ENCODE results near the gene NFIA.

The NFIA gene

GRCh38 chr1:61110554-61110953 is 28.2 kb downstream of the NFIA start:
- no peak for TF ChIP-seq CREB1 (IDR thresholded peaks at IDR 0.05; ENCODE audit: low read depth)
- TF ChIP-seq FOXM1 (IDR thresholded peaks at IDR 0.05; ENCODE audit: borderline replicate concordance, low read depth): no peak
- TF ChIP-seq TCF12 (IDR thresholded peaks at IDR 0.05; ENCODE audit: low read depth): no peak
- no peak for TF ChIP-seq CEBPB (IDR thresholded peaks at IDR 0.05)
- no peak for TF ChIP-seq USF1 (IDR thresholded peaks at IDR 0.05)
- TF ChIP-seq YY1 (IDR thresholded peaks at IDR 0.05; ENCODE audit: low read depth): no peak
- TF ChIP-seq TEAD4 (IDR thresholded peaks at IDR 0.05): no peak
- TF ChIP-seq RAD21 (IDR thresholded peaks at IDR 0.05; ENCODE audit: low read depth): no peak
- no peak for TF ChIP-seq TAF1 (IDR thresholded peaks at IDR 0.05; ENCODE audit: low read depth)
- no peak for TF ChIP-seq EGR1 (IDR thresholded peaks at IDR 0.05)
- no peak for TF ChIP-seq REST (IDR thresholded peaks at IDR 0.05; ENCODE audit: low read depth)
- no peak for TF ChIP-seq EP300 (IDR thresholded peaks at IDR 0.05; ENCODE audit: borderline replicate concordance)
- TF ChIP-seq MAX (IDR thresholded peaks at IDR 0.05): no peak
- no peak for TF ChIP-seq ZBTB7A (IDR thresholded peaks at IDR 0.05; ENCODE audit: low read depth)
- TF ChIP-seq NFIC (IDR thresholded peaks at IDR 0.05): no peak

GRCh38 chr1:61111084-61112004 is 29.0 kb downstream of the NFIA start:
- TF ChIP-seq REST (IDR thresholded peaks at IDR 0.05; ENCODE audit: low read depth) (no peak), CREB1 (IDR thresholded peaks at IDR 0.05; ENCODE audit: low read depth) (no peak), TEAD4 (IDR thresholded peaks at IDR 0.05) (no peak), RAD21 (IDR thresholded peaks at IDR 0.05; ENCODE audit: low read depth) (no peak), USF1 (IDR thresholded peaks at IDR 0.05) (no peak), TAF1 (IDR thresholded peaks at IDR 0.05; ENCODE audit: low read depth) (no peak), TCF12 (IDR thresholded peaks at IDR 0.05; ENCODE audit: low read depth) (no peak), EGR1 (IDR thresholded peaks at IDR 0.05) (no peak), MAX (IDR thresholded peaks at IDR 0.05) (no peak), FOXM1 (IDR thresholded peaks at IDR 0.05; ENCODE audit: borderline replicate concordance, low read depth) (no peak), NFIC (IDR thresholded peaks at IDR 0.05) (no peak), EP300 (IDR thresholded peaks at IDR 0.05; ENCODE audit: borderline replicate concordance) (no peak), YY1 (IDR thresholded peaks at IDR 0.05; ENCODE audit: low read depth) (no peak), ZBTB7A (IDR thresholded peaks at IDR 0.05; ENCODE audit: low read depth) (no peak), CEBPB (IDR thresholded peaks at IDR 0.05) (no peak)

GRCh38 chr1:61114178-61114870 is 32.0 kb downstream of the NFIA start:
- TF ChIP-seq EP300 (IDR thresholded peaks at IDR 0.05; ENCODE audit: borderline replicate concordance) (no peak), FOXM1 (IDR thresholded peaks at IDR 0.05; ENCODE audit: borderline replicate concordance, low read depth) (no peak), CEBPB (IDR thresholded peaks at IDR 0.05) (no peak), EGR1 (IDR thresholded peaks at IDR 0.05) (no peak), RAD21 (IDR thresholded peaks at IDR 0.05; ENCODE audit: low read depth) (no peak), YY1 (IDR thresholded peaks at IDR 0.05; ENCODE audit: low read depth) (no peak), TAF1 (IDR thresholded peaks at IDR 0.05; ENCODE audit: low read depth) (no peak), MAX (IDR thresholded peaks at IDR 0.05) (no peak)

- TF ChIP-seq TCF12 (IDR thresholded peaks at IDR 0.05; ENCODE audit: low read depth) (no peak), EGR1 (IDR thresholded peaks at IDR 0.05) (no peak), TAF1 (IDR thresholded peaks at IDR 0.05; ENCODE audit: low read depth) (no peak), TEAD4 (IDR thresholded peaks at IDR 0.05) (no peak), YY1 (IDR thresholded peaks at IDR 0.05; ENCODE audit: low read depth) (no peak), REST (IDR thresholded peaks at IDR 0.05; ENCODE audit: low read depth) (no peak)
Measured at GRCh38 chr1:61115436-61115835, 33.1 kb downstream of the NFIA start.

All from Ishikawa (cell line).